Liver (tissue), 9 donors: Measurements from ENCODE around the gene CDC45. TPM values are rescaled to one million over a fixed set of nuclear protein-coding genes. Genes with fewer than 3 reads are reported as not detected.

ENCODE experiments used
- DNase-seq: peaks from one replicate; pipeline ENCODE4 v3.0.0-alpha.2; 2017; ENCODE audit warnings: low spot score
- H3K27ac ChIP-seq, 2 donors: one replicate each; pipeline ENCODE4 v1.7.0; 2013; ENCODE audit warnings: inconsistent platforms in 2 of 2, low read length in 2 of 2, control low read depth in 1 of 2, low read depth in 1 of 2, mild to moderate bottlenecking in 1 of 2
- H3K27me3 ChIP-seq, 4 donors: one replicate each; pipeline versions ENCODE4 v1.6.1 to v1.7.0; 2013; ENCODE audit warnings: low read length in 3 of 4, inconsistent platforms in 1 of 4, mild to moderate bottlenecking in 1 of 4, moderate library complexity in 1 of 4; ENCODE audit not compliant: control insufficient read depth in 4 of 4, insufficient read depth in 4 of 4
- H3K36me3 ChIP-seq, 4 donors: one replicate each; pipeline versions ENCODE4 v1.6.1 to v1.7.0; 2013; ENCODE audit warnings: low read length in 3 of 4, mild to moderate bottlenecking in 3 of 4, low read depth in 1 of 4, moderate library complexity in 1 of 4; ENCODE audit not compliant: control insufficient read depth in 4 of 4, insufficient read depth in 3 of 4
- H3K4me1 ChIP-seq, 4 donors: one replicate each; pipeline versions ENCODE4 v1.6.1 to v1.7.0; 2013; ENCODE audit warnings: low read length in 3 of 4, mild to moderate bottlenecking in 3 of 4, moderate library complexity in 1 of 4; ENCODE audit not compliant: control insufficient read depth in 4 of 4, insufficient read depth in 4 of 4
- H3K4me3 ChIP-seq, 3 donors: one replicate each; pipeline versions ENCODE4 v1.6.1 to v1.7.0; 2013; ENCODE audit warnings: low read length in 3 of 3, control low read depth in 1 of 3, low read depth in 1 of 3, mild to moderate bottlenecking in 1 of 3
- H3K9ac ChIP-seq, 2 donors: one replicate each; pipeline ENCODE4 v1.7.0; 2013; ENCODE audit warnings: low read length in 2 of 2, mild to moderate bottlenecking in 2 of 2, moderate library complexity in 2 of 2, control low read depth in 1 of 2, low read depth in 1 of 2
- H3K9me3 ChIP-seq, 4 donors: one replicate each; pipeline versions ENCODE4 v1.6.1 to v1.7.0; 2013; ENCODE audit warnings: low read length in 3 of 4; ENCODE audit not compliant: control insufficient read depth in 4 of 4
- EGR1 ChIP-seq, 2 donors: IDR thresholded peaks; 2 replicates each; pipeline ENCODE4 v1.6.1; 2016 to 2018; ENCODE audit warnings: antibody characterized with exemption in 2 of 2, low read depth in 2 of 2
- FOXA1 ChIP-seq: IDR thresholded peaks from 2 replicates; pipeline ENCODE4 v1.6.1; 2016; ENCODE audit warnings: antibody characterized with exemption
- FOXA2 ChIP-seq: IDR thresholded peaks from 2 replicates; pipeline ENCODE4 v1.6.1; 2016; ENCODE audit warnings: antibody characterized with exemption
- GABPA ChIP-seq, 2 donors: IDR thresholded peaks in 1 of 2; conservative IDR thresholded peaks in 1 of 2; 2 replicates each; pipeline ENCODE4 v1.6.1; 2016; ENCODE audit warnings: antibody characterized with exemption in 2 of 2, mild to moderate bottlenecking in 1 of 2, moderate library complexity in 1 of 2
- HNF4A ChIP-seq, 2 donors: conservative IDR thresholded peaks; 2 replicates each; pipeline ENCODE4 v1.6.1; 2016; ENCODE audit warnings: antibody characterized with exemption in 2 of 2, mild to moderate bottlenecking in 2 of 2
- HNF4G ChIP-seq: IDR thresholded peaks from 2 replicates; pipeline ENCODE4 v1.6.1; 2016; ENCODE audit warnings: antibody characterized with exemption
- JUND ChIP-seq, 2 donors: IDR thresholded peaks; 2 replicates each; pipeline ENCODE4 v1.6.1; 2016; ENCODE audit warnings: antibody characterized with exemption in 2 of 2
- NR2F2 ChIP-seq: IDR thresholded peaks from 2 replicates; pipeline ENCODE4 v1.6.1; 2016; ENCODE audit warnings: antibody characterized with exemption
- RAD21 ChIP-seq, 2 donors: IDR thresholded peaks; 2 replicates each; pipeline ENCODE4 v1.6.1; 2016; ENCODE audit warnings: antibody characterized with exemption in 2 of 2, mild to moderate bottlenecking in 2 of 2
- RXRA ChIP-seq, 2 donors: IDR thresholded peaks; 2 replicates each; pipeline ENCODE4 v1.6.1; 2017 to 2018; ENCODE audit warnings: antibody characterized with exemption in 2 of 2, mild to moderate bottlenecking in 1 of 2
- SP1 ChIP-seq: IDR thresholded peaks from 2 replicates; pipeline ENCODE4 v1.6.1; 2018; ENCODE audit warnings: antibody characterized with exemption, mild to moderate bottlenecking
- TAF1 ChIP-seq: conservative IDR thresholded peaks from 2 replicates; pipeline ENCODE4 v1.6.1; 2016; ENCODE audit warnings: antibody characterized with exemption, mild to moderate bottlenecking
- YY1 ChIP-seq: IDR thresholded peaks from 2 replicates; pipeline ENCODE4 v1.6.1; 2016; ENCODE audit warnings: antibody characterized with exemption, mild to moderate bottlenecking
- WGBS: extraction: QIAGEN DNeasy Blood & Tissue Kit; methylation state at CpG from one replicate; pipeline ENCODE4 v1.1.7; 2013; 5-methylcytosine and 5-hydroxymethylcytosine counted together
- polyA plus RNA-seq, 2 donors: library from polyadenylated mRNA; stranded (reverse) in 1 of 2; unstranded in 1 of 2; fragments of 200-250 nt in 1 of 2; fragments of >200 nt in 1 of 2; fragmentation: Nextera tagmentation in 1 of 2; extraction: Ambion mirVana in 1 of 2; gene quantifications; one replicate each; pipeline versions ENCODE4 v1.2.1 to v1.2.3, GENCODE V29; 2013 to 2015
- total RNA-seq, 2 donors: library from RNA; depleted of rRNA; stranded (reverse); fragments of >200 nt; gene quantifications; one replicate each; pipeline ENCODE4 v1.2.3, GENCODE V29; 2014
- TF ChIP-seq, protein P1 (sequence below): IDR thresholded peaks from 2 replicates; pipeline ENCODE4 v1.6.1; 2016; ENCODE audit warnings: antibody characterized with exemption
- TF ChIP-seq, protein P2 (sequence below): IDR thresholded peaks from 2 replicates; pipeline ENCODE4 v1.6.1; 2016; ENCODE audit warnings: antibody characterized with exemption
- TF ChIP-seq, protein P3 (sequence below): fragments of 150-350 bp; IDR thresholded peaks from 2 replicates; pipeline ENCODE4 v1.5.1; 2017; ENCODE audit warnings: improper control_type of control experiment, low read depth, low read length; ENCODE audit not compliant: missing input control
- TF ChIP-seq, protein P4 (sequence below): IDR thresholded peaks from 2 replicates; pipeline ENCODE4 v1.6.1; 2016; ENCODE audit warnings: antibody characterized with exemption
- TF ChIP-seq, protein P5 (sequence below): IDR thresholded peaks from 2 replicates; pipeline ENCODE4 v1.6.1; 2016; ENCODE audit warnings: antibody characterized with exemption, mild to moderate bottlenecking
- donor health status: healthy.
- donor health status: healthy.
- donor health status: healthy.
- donor health status: healthy.
- donor health status: healthy.

The CDC45 gene
- total and polyA plus RNA-seq, 4 donors: 0.33 to 15.5 (median 0.94) TPM

DNA sequence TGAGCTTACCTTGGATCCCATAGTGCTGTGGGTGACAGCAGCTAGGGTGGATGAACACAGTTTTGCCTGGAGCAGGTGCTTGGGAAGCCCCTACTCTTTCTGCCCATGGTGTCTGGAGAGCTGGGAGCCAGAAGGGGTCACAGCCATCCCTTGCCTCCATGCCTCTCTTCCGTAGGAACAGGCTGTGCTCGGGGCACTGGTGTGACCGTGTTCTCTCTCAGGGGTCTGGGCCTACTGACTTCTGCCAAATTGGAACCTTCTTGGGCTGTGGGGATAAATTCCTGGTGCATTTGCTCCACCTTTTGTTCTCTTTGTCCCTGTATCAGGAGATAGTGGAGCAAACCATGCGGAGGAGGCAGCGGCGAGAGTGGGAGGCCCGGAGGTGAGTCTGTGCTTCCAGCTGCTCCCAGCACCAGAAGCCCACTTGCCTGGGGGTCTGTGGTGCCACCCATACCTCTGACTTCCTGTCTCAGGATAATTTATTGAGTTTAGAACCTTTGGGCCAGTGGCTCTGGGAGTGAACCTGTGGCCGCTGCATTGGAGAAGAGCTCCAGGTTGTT, 14.4 kb downstream of the CDC45 start:
- no peaks in the 10 kb centered on the region for H3K36me3 ChIP-seq
- TF ChIP-seq RXRA (IDR thresholded peaks at IDR 0.05) (no peak), NR2F2 (no peak), HNF4A (conservative IDR thresholded peaks at IDR 0.05) (no peak), RAD21 (IDR thresholded peaks at IDR 0.05) (no peak), FOXA2 (no peak), JUND (IDR thresholded peaks at IDR 0.05) (no peak), GABPA (IDR thresholded peaks at IDR 0.05 in 1 of 2, conservative IDR thresholded peaks at IDR 0.05 in 1 of 2) (no peak), FOXA1 (no peak), YY1 (no peak), SP1 (no peak), TAF1 (no peak), HNF4G (no peak), EGR1 (IDR thresholded peaks at IDR 0.05; ENCODE audit: low read depth in 2 of 2) (no peak)
- TF ChIP-seq, protein P1, sequence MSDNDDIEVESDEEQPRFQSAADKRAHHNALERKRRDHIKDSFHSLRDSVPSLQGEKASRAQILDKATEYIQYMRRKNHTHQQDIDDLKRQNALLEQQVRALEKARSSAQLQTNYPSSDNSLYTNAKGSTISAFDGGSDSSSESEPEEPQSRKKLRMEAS: no peak
- TF ChIP-seq, protein P2, sequence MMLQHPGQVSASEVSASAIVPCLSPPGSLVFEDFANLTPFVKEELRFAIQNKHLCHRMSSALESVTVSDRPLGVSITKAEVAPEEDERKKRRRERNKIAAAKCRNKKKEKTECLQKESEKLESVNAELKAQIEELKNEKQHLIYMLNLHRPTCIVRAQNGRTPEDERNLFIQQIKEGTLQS: no peak
- TF ChIP-seq, protein P3, sequence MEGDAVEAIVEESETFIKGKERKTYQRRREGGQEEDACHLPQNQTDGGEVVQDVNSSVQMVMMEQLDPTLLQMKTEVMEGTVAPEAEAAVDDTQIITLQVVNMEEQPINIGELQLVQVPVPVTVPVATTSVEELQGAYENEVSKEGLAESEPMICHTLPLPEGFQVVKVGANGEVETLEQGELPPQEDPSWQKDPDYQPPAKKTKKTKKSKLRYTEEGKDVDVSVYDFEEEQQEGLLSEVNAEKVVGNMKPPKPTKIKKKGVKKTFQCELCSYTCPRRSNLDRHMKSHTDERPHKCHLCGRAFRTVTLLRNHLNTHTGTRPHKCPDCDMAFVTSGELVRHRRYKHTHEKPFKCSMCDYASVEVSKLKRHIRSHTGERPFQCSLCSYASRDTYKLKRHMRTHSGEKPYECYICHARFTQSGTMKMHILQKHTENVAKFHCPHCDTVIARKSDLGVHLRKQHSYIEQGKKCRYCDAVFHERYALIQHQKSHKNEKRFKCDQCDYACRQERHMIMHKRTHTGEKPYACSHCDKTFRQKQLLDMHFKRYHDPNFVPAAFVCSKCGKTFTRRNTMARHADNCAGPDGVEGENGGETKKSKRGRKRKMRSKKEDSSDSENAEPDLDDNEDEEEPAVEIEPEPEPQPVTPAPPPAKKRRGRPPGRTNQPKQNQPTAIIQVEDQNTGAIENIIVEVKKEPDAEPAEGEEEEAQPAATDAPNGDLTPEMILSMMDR: no peak
- TF ChIP-seq, protein P4, sequence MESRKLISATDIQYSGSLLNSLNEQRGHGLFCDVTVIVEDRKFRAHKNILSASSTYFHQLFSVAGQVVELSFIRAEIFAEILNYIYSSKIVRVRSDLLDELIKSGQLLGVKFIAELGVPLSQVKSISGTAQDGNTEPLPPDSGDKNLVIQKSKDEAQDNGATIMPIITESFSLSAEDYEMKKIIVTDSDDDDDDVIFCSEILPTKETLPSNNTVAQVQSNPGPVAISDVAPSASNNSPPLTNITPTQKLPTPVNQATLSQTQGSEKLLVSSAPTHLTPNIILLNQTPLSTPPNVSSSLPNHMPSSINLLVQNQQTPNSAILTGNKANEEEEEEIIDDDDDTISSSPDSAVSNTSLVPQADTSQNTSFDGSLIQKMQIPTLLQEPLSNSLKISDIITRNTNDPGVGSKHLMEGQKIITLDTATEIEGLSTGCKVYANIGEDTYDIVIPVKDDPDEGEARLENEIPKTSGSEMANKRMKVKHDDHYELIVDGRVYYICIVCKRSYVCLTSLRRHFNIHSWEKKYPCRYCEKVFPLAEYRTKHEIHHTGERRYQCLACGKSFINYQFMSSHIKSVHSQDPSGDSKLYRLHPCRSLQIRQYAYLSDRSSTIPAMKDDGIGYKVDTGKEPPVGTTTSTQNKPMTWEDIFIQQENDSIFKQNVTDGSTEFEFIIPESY: no peak
- no peak overlapping the region for H3K4me3 ChIP-seq
- H3K9me3 ChIP-seq: no peaks in the 10 kb centered on the region
- no peaks in the 10 kb centered on the region for H3K27me3 ChIP-seq
- DNase-seq: no peak
- H3K27ac ChIP-seq: no peak overlapping the region
- no peaks in the 10 kb centered on the region for H3K4me1 ChIP-seq
- H3K9ac ChIP-seq: no peak overlapping the region
- WGBS: 99% methylated on average over 8 of the region's 8 CpGs

DNA sequence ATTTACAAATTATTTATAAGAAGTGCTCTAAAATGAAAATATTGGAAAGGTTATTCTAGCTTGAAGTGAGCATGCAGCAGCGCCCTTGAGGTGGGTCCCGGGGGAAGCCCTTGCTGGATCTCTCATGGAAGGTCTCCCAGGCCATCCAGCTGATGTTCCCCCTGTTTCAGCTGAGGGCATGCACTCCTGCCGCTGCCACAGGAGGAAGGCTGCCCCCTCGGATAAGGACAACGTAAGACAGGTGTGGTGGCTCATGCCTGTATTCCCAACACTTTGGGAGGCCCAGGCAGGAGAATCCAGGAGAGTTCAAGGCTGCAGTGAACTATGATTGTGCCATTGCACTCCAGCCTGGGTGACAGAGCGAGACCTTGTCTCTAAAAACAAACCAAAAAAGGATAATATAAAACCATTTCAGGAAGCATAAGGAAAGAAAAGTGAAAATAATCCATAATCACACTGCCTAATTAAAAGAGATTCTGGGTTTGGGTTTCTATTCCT, 15.0 kb downstream of the CDC45 start:
- no peak for DNase-seq
- WGBS: 97% methylated on average over 6 of the region's 6 CpGs
- no peak overlapping the region for H3K4me3 ChIP-seq
- no peaks in the 10 kb centered on the region for H3K36me3 ChIP-seq
- no peaks in the 10 kb centered on the region for H3K9me3 ChIP-seq
- no peak for TF ChIP-seq NR2F2
- TF ChIP-seq, protein P2: no peak
- no peak for TF ChIP-seq YY1
- no peak for TF ChIP-seq HNF4A (conservative IDR thresholded peaks at IDR 0.05)
- no peak for TF ChIP-seq RXRA (IDR thresholded peaks at IDR 0.05)
- TF ChIP-seq RAD21 (IDR thresholded peaks at IDR 0.05): no peak
- TF ChIP-seq GABPA (IDR thresholded peaks at IDR 0.05 in 1 of 2, conservative IDR thresholded peaks at IDR 0.05 in 1 of 2): no peak
- TF ChIP-seq TAF1: no peak
- TF ChIP-seq EGR1 (IDR thresholded peaks at IDR 0.05; ENCODE audit: low read depth in 2 of 2): no peak
- TF ChIP-seq, protein P5, sequence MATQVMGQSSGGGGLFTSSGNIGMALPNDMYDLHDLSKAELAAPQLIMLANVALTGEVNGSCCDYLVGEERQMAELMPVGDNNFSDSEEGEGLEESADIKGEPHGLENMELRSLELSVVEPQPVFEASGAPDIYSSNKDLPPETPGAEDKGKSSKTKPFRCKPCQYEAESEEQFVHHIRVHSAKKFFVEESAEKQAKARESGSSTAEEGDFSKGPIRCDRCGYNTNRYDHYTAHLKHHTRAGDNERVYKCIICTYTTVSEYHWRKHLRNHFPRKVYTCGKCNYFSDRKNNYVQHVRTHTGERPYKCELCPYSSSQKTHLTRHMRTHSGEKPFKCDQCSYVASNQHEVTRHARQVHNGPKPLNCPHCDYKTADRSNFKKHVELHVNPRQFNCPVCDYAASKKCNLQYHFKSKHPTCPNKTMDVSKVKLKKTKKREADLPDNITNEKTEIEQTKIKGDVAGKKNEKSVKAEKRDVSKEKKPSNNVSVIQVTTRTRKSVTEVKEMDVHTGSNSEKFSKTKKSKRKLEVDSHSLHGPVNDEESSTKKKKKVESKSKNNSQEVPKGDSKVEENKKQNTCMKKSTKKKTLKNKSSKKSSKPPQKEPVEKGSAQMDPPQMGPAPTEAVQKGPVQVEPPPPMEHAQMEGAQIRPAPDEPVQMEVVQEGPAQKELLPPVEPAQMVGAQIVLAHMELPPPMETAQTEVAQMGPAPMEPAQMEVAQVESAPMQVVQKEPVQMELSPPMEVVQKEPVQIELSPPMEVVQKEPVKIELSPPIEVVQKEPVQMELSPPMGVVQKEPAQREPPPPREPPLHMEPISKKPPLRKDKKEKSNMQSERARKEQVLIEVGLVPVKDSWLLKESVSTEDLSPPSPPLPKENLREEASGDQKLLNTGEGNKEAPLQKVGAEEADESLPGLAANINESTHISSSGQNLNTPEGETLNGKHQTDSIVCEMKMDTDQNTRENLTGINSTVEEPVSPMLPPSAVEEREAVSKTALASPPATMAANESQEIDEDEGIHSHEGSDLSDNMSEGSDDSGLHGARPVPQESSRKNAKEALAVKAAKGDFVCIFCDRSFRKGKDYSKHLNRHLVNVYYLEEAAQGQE: no peak
- H3K27me3 ChIP-seq: no peaks in the 10 kb centered on the region
- no peaks in the 10 kb centered on the region for H3K4me1 ChIP-seq
- H3K27ac ChIP-seq: no peak overlapping the region
- H3K9ac ChIP-seq: no peak overlapping the region
